Gastroesophageal sphincter (tissue), 3 donors: Measurements from ENCODE around the gene KCNS1.

Source experiments
- EP300 ChIP-seq: sonication (generic); formaldehyde crosslinking; IDR thresholded peaks from one replicate; pipeline ENCODE4 v1.6.1; 2017; ENCODE audit warnings: antibody characterized with exemption, mild to moderate bottlenecking
- POLR2A ChIP-seq, 2 donors: fragments of 450-650 bp; IDR thresholded peaks; one replicate each; pipeline ENCODE4 v1.6.1; 2017; ENCODE audit warnings: antibody characterized with exemption in 2 of 2, mild to moderate bottlenecking in 2 of 2, moderate library complexity in 1 of 2
- POLR2AphosphoS5 ChIP-seq: sonication (generic); formaldehyde crosslinking; IDR thresholded peaks from one replicate; pipeline ENCODE4 v1.6.1; 2017; ENCODE audit warnings: antibody characterized with exemption
- TF ChIP-seq, protein P1 (sequence below), 4 experiments: fragments of 200-600 bp in 2 of 4; fragments of 450-650 bp in 2 of 4; sonication (generic) in 1 of 4; IDR thresholded peaks; one replicate each; pipeline ENCODE4 v1.5.1; 2017 to 2019; ENCODE audit warnings: antibody characterized with exemption in 4 of 4, mild to moderate bottlenecking in 2 of 4, moderate library complexity in 2 of 4

DNA sequence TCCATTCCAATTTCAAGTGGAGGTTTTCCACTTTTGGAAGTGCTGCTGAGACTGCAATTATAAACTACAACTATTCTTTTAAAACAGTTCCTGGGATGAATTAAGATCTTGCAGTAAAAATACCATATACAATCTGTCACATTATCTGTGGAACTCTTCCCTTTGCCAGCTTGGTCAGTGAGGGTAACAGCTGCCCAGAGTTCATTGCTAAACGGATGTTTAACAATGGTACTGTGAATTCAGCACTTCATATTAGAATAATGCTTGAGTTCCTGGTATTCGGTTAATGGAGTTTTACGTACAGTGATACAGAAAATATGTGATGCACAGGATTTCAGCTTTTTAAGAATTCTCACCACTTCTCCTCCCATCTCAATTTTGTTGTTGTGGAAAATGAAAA, 51.5 kb downstream of the KCNS1 start:
- TF ChIP-seq, protein P1, sequence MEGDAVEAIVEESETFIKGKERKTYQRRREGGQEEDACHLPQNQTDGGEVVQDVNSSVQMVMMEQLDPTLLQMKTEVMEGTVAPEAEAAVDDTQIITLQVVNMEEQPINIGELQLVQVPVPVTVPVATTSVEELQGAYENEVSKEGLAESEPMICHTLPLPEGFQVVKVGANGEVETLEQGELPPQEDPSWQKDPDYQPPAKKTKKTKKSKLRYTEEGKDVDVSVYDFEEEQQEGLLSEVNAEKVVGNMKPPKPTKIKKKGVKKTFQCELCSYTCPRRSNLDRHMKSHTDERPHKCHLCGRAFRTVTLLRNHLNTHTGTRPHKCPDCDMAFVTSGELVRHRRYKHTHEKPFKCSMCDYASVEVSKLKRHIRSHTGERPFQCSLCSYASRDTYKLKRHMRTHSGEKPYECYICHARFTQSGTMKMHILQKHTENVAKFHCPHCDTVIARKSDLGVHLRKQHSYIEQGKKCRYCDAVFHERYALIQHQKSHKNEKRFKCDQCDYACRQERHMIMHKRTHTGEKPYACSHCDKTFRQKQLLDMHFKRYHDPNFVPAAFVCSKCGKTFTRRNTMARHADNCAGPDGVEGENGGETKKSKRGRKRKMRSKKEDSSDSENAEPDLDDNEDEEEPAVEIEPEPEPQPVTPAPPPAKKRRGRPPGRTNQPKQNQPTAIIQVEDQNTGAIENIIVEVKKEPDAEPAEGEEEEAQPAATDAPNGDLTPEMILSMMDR (IDR thresholded peaks at IDR 0.05) = no peak
- TF ChIP-seq EP300 (no peak), POLR2A (IDR thresholded peaks at IDR 0.05) (no peak), POLR2AphosphoS5 (no peak)
